GM12874 (cell line): Measurements from ENCODE around the gene NFE2L2.

Experiments used
- CTCF ChIP-seq: IDR thresholded peaks from 2 replicates; pipeline ENCODE4 v1.5.1; 2011; ENCODE audit warnings: low read depth, mild to moderate bottlenecking, control low read depth, low read length, moderate library complexity; ENCODE audit not compliant: insufficient read depth

Gene NFE2L2

GRCh38 chr2:177245010-177245422 lies 19.5 kb downstream of the NFE2L2 start:
- TF ChIP-seq CTCF, result no peak

- no peak for TF ChIP-seq CTCF
Measured at GRCh38 chr2:177244244-177244771, 20.2 kb downstream of the NFE2L2 start.

GRCh38 chr2:177243476-177243875 lies 21.1 kb downstream of the NFE2L2 start:
- no peak for TF ChIP-seq CTCF

GRCh38 chr2:177243073-177243472 lies 21.5 kb downstream of the NFE2L2 start:
- TF ChIP-seq CTCF, result no peak

GRCh38 chr2:177242121-177242987 lies 22.2 kb downstream of the NFE2L2 start:
- no peak for TF ChIP-seq CTCF

GRCh38 chr2:177241711-177242120 lies 22.8 kb downstream of the NFE2L2 start:
- TF ChIP-seq CTCF, result no peak

- no peak for TF ChIP-seq CTCF
Measured at GRCh38 chr2:177239932-177240630, 24.4 kb downstream of the NFE2L2 start.
